SW480 (cell line): ENCODE measurements around the gene TRPV2.

Experiments used
- DNase-seq: peaks from one replicate; pipeline ENCODE4 v3.0.0-alpha.2; 2016; ENCODE audit warnings: low spot score

TRPV2 gene

DNA sequence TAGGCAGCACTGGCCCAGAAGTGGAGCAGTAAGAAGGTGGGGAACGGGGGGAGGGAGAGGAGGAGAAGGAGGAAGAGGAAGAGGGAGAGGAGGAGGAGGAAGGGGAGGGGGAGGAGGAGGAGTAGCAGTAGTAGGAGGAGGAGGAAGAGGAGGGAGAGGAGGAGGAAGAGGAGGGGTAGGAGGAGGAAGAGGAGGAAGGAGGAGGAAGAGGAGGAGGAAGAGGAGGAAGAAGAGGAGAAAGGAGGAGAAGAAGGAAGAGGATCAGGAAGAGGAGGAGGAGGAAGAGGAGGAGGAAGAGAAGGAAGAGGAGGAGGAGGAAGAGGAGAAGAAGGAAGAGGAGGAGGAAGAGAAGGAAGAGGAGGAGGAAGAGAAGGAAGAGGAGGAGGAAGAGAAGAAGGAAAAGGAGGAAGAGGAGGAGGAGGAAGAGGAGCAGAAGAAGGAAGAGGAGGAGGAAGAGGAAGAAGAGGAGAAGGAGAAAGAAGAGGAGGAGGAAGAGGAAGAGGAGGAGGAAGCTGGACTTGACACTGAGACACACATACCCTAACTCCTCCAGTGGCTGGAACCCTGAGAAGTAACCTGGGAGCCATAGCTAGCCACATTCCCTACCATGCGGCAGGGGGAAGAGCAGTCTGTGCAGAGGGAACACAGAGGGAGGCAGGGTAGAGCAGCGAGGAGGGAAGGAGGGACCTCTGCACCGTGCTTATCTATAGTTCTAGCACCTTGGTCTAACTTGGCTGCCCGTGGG is 40.8 kb downstream of the TRPV2 start:
- DNase-seq: no peak

DNA sequence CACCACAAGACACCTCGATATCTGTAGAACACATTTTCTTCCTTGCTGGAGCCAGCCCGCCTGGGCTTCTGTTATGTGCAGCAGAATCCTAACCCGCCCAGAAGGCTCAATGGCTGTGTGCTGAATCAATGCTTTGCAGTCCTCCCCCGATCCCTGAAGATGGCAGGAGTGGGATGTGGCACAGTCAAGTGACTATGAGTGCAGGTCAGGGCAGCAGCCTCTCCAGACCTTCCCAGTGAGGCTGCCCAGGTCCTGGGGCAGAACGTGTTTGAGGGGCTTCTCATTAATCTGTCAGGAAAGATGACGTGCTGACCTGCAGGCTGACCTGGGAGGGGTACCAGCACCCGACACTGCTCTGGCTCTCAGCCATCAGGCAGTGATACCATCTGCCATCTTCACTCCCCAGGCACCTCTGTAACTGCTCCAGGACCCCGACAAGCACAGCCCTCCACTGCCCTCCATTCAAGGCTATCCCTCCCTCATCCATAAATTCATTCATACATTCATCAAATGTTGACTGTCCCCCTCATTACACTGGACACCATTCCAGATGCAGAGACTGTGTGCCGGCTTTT is 41.5 kb downstream of the TRPV2 start:
- no peak for DNase-seq

DNA sequence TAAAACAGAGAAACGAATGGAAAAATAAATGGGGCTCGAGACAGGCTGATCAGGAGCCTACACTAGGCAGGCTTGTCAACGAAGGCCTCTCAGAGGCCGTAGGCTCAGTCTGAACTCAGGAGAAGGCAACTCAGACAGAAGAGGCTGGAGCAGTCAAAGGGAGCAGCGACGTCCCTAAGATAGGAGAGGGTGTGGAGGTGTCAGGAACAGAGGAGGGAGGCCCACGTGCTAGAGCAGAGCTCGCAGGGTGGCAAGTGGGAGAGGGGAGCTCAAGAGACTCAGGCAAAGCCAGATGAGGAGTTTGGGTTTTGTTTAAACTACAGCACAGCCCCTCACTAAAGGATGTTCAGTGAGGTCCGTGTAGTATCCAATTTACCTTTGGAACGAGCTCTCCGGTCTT is 43.9 kb downstream of the TRPV2 start:
- DNase-seq: no peak

DNA sequence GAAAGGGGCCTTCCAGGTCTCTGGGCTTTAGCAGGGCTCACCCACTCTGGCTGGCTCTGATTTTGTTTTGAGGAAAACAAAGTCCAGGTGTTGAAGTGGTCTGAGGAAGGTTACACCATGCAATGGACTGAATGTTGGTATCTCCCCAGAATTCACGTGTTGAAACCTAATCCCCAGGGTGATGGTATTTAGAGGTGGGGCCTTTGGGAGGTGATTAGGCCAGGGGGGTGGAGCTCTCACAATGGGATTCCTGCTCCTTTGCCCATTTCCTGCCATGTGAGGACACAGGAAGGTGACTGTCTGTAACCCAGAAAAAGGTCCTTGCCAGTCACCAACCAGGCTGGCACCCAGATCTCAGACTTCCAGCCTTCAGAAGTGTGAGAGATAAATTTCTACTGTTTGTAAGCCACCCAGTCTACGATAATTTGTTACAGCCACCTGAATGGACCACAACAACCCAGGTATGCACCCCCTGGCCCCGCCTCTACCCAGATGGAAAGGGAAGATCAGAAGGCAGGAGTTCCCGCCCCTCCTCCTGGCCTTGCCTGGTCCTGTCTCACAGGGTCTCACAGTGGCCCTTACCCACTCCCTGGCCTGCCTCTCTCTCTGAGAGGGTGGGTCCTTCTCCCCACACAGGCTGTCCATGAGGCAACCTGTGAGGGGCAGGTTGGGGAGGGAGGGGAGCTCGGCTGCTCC is 44.6 kb downstream of the TRPV2 start:
- peak; percentile 84 for DNase-seq

DNA sequence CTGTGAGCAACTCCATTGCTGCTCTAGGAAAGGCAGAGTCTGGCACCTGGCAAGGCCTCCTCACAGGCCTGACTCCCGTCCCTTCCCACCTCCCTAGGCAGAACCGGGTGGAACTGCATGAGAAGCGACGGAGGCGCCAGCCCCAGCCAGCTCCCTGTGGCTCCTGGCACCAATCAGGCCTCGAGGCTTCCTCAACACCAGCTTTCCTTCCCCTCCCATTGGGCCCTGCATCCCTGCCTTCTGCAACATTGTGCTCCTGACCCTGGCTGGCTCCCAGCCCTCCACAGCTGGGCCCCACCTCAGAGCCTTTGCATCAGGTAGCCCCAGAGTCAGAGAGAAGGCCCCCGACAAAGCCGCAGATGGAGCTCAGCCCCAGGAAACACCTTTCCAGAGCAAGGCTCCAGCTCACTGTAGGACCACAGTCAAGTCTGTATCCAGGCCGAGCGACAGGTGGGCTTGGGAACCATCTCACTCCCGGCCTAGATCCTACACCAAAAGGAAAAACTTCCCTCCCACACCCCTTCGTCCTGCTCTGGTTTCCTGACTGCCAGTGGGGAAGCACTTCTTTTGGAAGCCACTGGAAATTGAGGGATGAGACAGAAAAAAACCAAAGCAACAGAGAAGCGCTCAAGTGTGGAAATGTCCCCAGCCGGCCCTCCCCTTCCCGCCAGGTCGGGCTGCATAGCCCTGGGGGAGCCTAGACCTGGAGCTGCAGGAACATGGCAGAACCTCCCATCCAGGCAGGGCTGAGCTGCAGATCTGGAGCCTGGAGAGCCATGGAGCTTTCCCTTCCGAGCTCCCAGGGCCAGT is 45.6 kb downstream of the TRPV2 start:
- DNase-seq: no peak

DNA sequence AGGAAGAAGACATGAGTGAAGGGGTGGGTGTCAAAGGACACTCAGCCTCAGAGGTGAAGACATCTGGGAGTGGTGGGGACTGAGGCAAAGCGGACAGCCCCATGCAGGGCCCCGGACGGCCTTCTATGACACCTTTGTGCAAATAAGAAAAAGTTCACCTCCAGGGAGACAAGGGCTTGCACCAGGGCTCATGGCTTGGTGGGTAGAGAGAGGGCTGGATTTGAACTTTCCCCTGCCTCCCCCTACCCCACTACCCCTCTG is 46.2 kb downstream of the TRPV2 start:
- DNase-seq: no peak

DNA sequence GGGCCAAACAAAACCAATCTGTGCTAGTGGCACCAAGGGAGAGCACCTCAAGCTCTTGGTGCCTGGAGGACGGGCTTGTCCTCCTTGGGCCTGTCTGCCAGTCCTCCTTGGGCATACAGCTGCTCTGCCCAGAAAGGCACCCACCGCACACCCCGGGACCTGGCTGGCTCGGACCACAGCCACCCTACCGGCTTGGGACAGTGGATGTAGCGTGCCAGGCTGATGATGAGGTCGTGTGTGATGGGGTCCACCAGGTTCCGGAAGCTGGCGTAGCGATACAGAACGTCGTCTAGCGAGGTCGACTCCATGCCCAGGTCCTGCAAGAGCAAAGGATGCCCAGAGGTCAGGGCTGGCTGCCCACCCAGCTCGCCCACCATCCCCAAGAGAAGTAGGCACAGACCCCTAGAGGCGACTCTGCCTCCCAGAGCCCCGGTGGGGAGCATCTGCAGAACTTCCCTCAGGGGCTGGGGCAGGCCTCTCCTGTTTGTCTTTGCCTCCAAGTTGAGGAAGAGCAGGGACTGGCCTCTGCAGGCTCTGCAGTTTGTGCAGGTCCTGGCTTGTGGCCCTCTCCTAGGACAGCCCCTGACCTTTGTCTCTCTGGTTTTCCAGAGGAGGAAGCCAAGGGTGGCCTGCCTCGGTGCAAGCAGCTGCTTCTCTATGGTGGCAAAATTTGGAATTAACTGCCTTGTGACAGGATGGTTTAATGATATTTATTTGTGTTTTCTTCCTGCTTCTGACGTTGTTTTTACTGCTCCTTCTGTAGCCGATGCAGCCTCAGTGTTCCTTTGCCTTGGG is 46.9 kb downstream of the TRPV2 start:
- DNase-seq: no peak

DNA sequence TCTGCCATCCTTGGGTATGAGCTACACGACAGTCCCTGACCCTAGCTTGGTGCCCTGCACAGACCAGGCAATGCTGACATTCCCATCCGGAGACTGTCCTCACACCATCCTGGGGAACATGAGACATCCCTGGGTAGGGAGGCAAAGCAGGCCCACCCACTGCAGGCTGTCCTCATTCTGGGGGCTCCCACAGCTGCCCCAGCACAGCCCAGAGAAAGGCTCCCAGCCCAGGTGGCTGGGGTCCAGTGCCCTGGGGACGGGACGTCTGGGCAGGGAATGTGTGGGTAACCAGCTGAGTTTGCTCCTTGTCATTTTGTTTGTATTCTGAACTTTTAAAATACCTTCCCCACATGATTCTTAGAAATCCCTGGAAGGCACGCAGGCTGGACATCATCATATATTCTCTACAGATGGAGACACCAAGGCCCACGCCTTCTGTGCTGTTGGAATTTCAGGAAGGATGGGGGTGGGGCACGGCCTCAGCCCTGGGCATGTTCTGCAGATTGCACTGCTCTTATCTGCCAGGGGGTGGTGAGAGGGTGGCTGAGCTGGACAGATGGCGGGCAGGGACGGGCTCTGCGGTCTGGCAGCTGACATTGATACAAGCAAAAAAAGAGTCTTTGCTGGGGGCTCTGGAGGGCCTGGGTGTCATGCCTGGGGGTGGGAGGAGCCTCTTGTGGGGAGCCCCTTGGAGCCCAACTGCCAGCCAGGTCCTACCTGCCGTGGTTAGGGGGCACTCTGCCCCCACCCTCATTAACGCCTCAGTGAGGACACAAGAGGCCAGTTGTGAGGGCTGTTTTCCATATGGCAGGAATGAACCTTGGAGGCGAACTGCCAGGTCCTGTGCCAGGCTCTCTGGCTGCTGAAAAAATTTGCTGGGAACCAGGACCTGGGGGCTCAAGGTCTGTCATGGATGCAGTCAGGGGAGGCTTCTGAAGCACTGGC is 48.3 kb downstream of the TRPV2 start:
- peak; percentile 86 for DNase-seq

DNA sequence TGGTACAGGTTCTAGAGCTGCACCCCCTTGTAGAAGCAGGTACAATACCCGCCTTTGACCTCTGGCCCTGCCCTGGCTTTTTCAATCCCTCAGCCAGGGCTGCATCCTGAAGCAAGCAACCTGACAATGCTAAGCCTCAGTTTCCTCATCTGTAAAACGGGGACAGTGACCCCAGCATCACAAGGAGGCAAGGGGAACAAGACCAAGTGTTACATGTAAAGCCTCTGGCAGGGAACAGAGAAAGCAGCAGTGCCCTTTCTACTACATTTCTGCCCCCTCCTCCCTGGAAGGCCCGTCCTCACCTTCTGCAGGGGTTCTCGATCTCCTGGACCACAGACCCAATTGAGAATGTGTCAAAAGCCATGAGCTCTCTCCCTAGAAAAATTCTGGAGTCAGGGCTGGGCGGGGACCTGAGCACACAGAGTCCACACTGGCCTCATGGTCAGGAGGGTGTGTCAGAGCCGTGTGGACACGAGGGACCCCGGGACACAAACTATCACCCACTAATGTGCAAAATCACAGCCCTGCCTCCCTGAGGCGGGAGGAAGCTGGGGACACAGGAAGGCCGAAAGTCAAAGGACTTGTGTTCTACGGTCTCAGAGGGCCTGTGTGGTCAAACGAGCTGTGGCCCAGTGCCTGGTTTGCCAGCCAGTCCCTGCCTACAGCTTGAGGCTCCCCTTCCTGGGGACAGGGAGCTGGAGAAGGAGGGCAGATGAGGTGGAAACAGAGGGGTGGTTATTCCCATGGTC is 49.1 kb downstream of the TRPV2 start:
- no peak for DNase-seq

DNA sequence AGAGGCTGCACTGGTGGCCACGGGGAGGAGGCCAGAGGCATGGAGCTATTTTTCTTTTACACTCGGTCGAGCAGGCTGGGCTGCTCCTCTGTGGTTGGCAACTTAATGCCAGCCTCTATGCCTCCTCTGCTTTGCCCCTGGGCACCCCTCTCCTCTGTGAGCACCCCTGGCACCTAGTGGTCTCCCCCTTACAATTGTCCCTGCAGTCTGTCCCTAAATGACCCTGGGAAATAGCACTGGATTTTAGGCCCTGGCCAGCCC is 49.6 kb downstream of the TRPV2 start:
- no peak for DNase-seq

DNA sequence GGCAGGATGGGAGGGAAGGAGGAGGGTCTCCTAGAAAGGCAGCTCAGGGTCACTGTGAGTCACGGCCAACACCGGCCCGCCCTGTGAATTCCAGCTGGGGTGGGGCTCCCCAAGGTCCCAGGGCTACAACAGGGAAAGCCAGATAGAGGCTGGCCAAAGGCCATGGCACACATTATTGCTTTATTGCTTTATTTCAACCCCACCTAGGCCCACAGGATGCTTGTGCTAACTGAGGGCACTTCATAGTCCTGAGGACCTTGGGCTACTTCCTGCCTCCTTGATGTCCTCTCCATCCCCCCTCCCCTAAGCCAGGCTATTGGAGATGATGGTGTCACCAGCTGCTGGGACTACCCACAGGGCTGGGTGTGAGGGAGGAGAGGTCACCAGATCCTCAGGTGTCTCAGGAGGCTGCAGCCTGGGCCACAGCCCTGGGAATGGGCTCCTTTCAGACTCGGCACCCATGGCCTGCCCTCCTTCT is 50.5 kb downstream of the TRPV2 start:
- DNase-seq: peak; percentile 79

DNA sequence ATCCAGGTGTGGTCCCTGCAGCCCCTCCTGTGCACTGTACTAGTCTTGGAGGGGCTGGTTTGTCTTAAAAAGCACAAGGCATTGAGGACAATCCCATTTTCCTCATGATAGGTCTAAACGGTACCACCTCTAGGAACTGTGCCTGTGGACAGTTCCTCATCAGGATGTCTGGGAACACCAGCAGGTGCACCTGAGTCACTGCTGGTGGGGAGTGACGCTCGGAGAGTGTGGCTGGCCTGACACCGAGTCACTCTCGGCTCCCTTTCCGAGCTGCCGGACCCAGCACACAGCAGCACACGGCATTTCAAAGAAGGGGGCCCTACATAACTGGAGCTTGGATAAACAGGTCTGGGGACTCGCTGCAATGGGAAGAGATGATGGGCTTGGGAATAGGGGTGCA is 51.0 kb downstream of the TRPV2 start:
- peak; percentile 39 for DNase-seq

DNA sequence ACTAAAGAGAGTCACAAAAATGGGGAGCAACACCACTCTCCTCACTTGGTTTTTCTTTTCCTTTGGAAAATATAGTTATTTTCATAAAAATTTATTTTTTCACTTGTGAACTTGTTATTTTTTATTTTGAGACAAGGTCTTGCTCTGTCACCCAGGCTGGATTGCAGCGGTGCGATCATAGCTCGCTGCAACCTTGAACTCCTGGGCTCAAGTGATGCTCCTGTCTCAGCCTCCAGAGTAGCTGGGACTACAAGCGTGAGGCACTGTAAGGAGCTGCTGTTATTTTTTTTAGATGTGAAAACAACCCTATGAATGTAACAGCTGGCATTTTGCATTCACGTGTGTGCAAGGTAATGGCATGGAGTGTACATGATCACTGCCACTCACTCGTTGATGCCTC is 51.7 kb downstream of the TRPV2 start:
- no peak for DNase-seq

DNA sequence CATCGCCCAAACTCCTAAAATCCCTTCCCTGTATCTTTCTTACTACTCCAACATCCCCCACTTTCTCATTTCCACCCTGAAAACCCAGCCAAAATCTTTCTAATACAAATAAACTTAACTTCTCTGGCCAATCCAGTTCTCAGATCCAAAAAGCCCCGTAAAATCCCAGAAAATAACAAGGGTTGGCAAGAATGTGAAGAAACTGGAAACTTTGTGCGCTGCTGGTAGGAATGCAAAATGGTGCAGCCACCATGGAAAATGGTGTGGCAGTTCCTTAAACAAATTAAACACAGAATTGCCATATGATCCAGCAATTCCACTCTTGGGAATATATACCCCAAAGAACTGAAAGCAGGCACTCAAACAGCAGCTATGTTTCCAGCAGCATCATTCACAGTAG is 52.5 kb downstream of the TRPV2 start:
- DNase-seq: no peak

DNA sequence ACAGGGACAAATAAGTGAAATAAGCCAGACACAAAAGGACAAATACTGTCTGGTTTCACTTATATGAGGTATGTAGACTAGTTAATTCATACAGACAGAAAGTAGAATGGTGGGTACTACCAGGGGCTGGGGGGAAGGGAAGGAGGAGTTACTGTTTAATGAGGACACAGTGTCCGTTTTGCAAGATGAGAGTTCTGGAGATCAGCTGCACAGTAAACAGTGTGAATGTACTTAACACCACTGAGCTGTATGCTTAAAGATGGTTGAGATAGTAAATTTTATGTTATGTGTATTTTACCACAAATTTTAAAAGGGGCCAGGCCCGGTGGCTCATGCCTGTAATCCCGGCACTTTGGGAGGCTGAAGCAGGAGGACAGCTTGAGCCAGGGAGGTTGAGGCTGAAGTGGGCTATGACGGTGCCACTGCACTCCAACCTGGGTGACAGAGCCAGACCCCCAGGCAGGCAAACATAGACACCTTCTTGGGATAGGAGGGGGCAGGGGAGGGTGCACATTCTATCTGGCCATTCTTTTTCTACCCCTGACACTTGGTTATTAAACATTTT is 53.1 kb downstream of the TRPV2 start:
- no peak for DNase-seq

DNA sequence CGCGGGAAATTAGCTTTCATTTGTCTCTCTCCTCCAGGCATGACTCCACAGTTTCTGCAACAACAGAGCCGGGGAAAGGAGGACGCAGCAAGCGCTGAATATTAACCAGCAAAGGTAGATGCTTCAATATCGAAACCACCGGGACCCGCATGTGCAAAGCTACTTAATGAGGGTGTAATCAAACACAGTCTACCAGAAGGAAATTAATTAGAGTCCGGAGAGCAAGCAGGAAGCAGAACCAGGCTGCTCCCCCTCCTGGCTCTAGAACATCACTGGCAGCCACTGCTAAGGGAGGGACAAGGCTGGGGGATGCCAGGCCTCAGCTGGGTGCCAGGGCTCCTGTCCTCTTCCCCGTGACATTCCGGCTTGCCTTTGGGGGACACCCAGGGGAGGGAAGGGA is 54.9 kb downstream of the TRPV2 start:
- DNase-seq: no peak

DNA sequence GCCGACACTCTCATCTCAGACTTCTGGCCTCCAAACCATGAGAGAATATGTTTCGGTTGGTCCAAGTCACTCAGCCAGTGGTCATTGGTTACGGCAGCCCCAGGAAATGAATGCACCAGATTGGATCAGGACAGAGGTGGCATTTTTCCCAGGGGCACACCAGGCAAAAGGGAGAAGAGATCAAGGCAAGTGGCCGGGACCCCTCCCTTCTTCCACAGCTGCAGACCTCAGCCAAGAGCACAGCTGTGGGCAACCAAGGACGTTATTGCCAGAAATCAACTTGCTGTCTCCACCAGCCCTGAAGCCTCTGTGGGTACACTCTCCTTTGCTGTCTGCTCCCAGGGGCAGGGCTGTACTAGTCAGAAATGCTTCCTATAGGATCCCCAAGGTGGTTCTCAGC is 55.9 kb downstream of the TRPV2 start:
- no peak for DNase-seq

DNA sequence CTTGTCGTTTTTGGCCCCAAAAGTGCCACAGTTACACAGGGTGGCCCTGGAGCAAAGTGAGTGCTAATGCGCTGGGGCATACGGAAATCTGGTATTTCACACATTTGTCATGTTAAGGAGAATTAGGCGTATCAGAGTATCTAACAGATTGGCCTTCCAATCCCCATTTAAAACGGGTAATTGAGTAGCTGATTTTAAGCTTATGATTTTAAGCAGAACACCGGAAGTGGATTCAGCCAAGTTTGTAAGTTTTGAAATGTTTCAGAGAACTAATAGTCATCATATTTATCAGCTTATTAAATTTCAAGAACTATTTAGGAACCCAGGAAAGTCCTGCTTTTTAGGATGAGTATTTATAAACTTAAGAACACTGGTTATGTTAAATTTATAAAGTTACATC is 57.2 kb downstream of the TRPV2 start:
- no peak for DNase-seq

DNA sequence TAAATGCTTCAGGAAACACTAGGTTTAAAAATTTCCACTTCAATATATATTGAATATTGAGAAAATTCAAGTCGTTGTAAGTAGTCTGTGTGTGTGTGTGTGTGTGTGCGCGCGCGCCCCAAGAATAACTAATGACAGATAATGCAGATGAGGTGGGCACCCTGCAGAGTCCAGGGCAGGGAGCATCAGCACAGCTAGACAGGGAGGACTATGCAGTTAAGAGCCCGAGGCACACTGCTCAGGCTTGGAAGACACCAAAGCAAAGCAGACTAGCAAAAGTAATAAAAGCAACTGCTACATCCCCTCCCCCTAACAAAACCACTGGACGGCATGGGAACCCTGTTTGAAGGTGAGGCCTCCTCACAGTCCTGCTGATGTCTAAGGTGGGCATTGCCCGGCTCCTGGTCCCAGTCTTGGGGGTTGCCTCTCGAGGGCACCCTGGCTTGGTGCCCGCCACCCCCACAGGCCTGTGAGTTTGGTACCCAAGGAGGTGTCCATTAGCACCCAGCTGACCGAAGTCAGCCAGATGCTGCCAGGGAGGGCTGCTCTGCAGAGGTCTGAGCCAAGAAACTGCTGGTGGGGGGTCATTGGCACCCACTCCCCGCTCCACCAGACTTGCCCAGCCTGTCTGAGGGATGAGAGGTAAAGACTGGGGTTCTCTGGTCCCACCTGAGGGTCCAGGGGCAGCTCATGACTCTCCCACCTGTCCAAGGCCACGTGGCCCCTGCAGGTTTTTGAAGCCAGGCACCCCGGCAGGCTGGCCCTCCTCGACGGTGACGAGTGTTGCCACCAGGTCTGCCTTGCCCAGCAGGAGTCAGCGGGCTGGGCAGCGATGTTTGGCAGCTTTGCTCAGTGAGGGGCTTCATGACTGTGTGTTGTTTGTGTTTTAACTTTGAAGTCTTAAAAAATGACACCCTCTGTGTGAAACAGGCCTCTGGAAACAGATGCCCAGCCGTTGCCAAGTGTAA is 58.0 kb downstream of the TRPV2 start:
- no peak for DNase-seq
